ENCODE measurements around the gene HUS1B.

DNA sequence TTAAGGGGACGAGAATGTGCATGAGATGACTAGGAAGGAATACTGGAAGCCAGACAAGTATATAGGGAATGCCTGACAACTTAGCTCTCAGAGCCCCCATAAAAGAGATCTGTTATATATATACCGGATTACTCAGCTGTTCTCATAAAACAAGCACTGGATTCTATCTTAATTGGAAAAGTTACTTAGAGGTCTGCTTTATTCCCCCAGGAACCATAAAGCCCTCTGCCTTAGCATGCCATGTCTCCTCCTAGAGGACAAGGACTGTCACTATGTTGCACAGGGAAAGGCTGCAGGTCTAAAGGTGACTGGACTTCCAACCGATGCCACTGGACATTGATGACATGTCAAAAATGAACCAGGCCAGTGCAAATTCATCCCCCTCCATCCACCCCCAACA lies 29.6 kb upstream of the HUS1B start:
- TF ChIP-seq POLR2A (IDR thresholded peaks at IDR 0.05): no peak
- TF ChIP-seq, protein P1, sequence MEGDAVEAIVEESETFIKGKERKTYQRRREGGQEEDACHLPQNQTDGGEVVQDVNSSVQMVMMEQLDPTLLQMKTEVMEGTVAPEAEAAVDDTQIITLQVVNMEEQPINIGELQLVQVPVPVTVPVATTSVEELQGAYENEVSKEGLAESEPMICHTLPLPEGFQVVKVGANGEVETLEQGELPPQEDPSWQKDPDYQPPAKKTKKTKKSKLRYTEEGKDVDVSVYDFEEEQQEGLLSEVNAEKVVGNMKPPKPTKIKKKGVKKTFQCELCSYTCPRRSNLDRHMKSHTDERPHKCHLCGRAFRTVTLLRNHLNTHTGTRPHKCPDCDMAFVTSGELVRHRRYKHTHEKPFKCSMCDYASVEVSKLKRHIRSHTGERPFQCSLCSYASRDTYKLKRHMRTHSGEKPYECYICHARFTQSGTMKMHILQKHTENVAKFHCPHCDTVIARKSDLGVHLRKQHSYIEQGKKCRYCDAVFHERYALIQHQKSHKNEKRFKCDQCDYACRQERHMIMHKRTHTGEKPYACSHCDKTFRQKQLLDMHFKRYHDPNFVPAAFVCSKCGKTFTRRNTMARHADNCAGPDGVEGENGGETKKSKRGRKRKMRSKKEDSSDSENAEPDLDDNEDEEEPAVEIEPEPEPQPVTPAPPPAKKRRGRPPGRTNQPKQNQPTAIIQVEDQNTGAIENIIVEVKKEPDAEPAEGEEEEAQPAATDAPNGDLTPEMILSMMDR (IDR thresholded peaks at IDR 0.05): no peak

Measured in thyroid gland (tissue), 4 donors.